Smooth muscle cell (in vitro differentiated cells): Measurements from ENCODE around the gene ZNF3. TPM values are rescaled to one million over a fixed set of nuclear protein-coding genes. Genes with fewer than 3 reads are reported as not detected.

Source experiments
- DNase-seq: peaks from one replicate; lab custom pipeline; 2025; ENCODE audit not compliant: unreplicated experiment; lab: John Stamatoyannopoulos, UW
- H2AFZ ChIP-seq: fragments of 200-600 bp; sonication (generic); 2 replicates; pipeline ENCODE4 v1.6.0; 2016; ENCODE audit warnings: antibody characterized with exemption, low read depth, mild to moderate bottlenecking
- H3F3A ChIP-seq: fragments of 200-600 bp; sonication (generic); 2 replicates; pipeline ENCODE4 v1.6.0; 2017; ENCODE audit warnings: antibody characterized with exemption, low read depth
- H3K27ac ChIP-seq: fragments of 200-600 bp; sonication (generic); 2 replicates; pipeline ENCODE4 v1.5.1; 2016; ENCODE audit warnings: low read depth, mild to moderate bottlenecking
- H3K27me3 ChIP-seq: fragments of 200-600 bp; sonication (generic); 2 replicates; pipeline ENCODE4 v1.6.1; 2016; ENCODE audit warnings: low read depth, mild to moderate bottlenecking
- H3K36me3 ChIP-seq: fragments of 200-600 bp; sonication (generic); 2 replicates; pipeline ENCODE4 v1.5.1; 2016; ENCODE audit warnings: low read depth
- H3K4me1 ChIP-seq: fragments of 200-600 bp; sonication (generic); 2 replicates; pipeline ENCODE4 v1.5.1; 2016; ENCODE audit warnings: low read depth
- H3K4me2 ChIP-seq: fragments of 200-600 bp; sonication (generic); 2 replicates; pipeline ENCODE4 v1.6.0; 2016; ENCODE audit warnings: mild to moderate bottlenecking
- H3K4me3 ChIP-seq: fragments of 200-600 bp; sonication (generic); 2 replicates; pipeline ENCODE4 v1.5.1; 2016; ENCODE audit warnings: mild to moderate bottlenecking
- H3K79me2 ChIP-seq: fragments of 200-600 bp; sonication (generic); 2 replicates; pipeline ENCODE4 v1.6.0; 2016; ENCODE audit warnings: low read depth, mild to moderate bottlenecking
- H3K9ac ChIP-seq: fragments of 200-600 bp; sonication (generic); 2 replicates; pipeline ENCODE4 v1.6.0; 2016; ENCODE audit warnings: low read depth
- H3K9me3 ChIP-seq: fragments of 200-600 bp; sonication (generic); replicated peaks from 2 replicates; pipeline ENCODE4 v1.5.1; 2016; ENCODE audit warnings: low read depth
- H4K20me1 ChIP-seq: fragments of 200-600 bp; sonication (generic); 2 replicates; pipeline ENCODE4 v1.6.0; 2016; ENCODE audit warnings: low read depth
- CTCF ChIP-seq: fragments of 200-600 bp; sonication (generic); IDR thresholded peaks from 2 replicates; pipeline ENCODE4 v1.5.1; 2017; ENCODE audit warnings: borderline replicate concordance, mild to moderate bottlenecking, antibody characterized with exemption; ENCODE audit not compliant: insufficient read depth, poor library complexity, severe bottlenecking
- WGBS: methylation state at CpG from one replicate; pipeline ENCODE4 v1.1.7; 2016; ENCODE audit warnings: low lambda C conversion rate; 5-methylcytosine and 5-hydroxymethylcytosine counted together
- polyA plus RNA-seq: library from polyadenylated mRNA; unstranded; fragments of >200 nt; fragmentation: Nextera tagmentation; extraction: Ambion mirVana; gene quantifications from 2 replicates; pipeline ENCODE4 v1.2.1, GENCODE V29; 2016
- total RNA-seq: library from RNA; depleted of rRNA; stranded (reverse); fragments of >200 nt; gene quantifications from 2 replicates; pipeline ENCODE4 v1.2.3, GENCODE V29; 2014

Gene ZNF3
- total and polyA plus RNA-seq, 2 experiments from 2014 or later = 21.6 to 22.0 TPM

GRCh38 chr7:100065452-100066186 lies 15.9 kb downstream of the ZNF3 start:
- H3K4me3 ChIP-seq = no peak overlapping the region
- peaks cover 11% of the 10 kb centered on the region for H3K9me3 ChIP-seq
- TF ChIP-seq CTCF = no peak
- H3K4me1 ChIP-seq = no peaks in the 10 kb centered on the region
- no peaks in the 10 kb centered on the region for H3K79me2 ChIP-seq
- H3K27ac ChIP-seq = peak overlapping the region; percentile 3
- H2AFZ ChIP-seq = no peak overlapping the region
- 40% methylated on average over 8 of the region's 8 CpGs for WGBS
- peaks cover 12% of the 10 kb centered on the region for H3K36me3 ChIP-seq
- peaks cover 30% of the 10 kb centered on the region for H3F3A ChIP-seq
- no peaks in the 10 kb centered on the region for H4K20me1 ChIP-seq
- no peaks in the 10 kb centered on the region for H3K27me3 ChIP-seq
- no peak overlapping the region for H3K9ac ChIP-seq
- no peak overlapping the region for H3K4me2 ChIP-seq
- no peak for DNase-seq

GRCh38 chr7:100064162-100064561 lies 17.4 kb downstream of the ZNF3 start:
- WGBS = 87% methylated on average over 9 of the region's 9 CpGs

GRCh38 chr7:100063376-100063775 lies 18.1 kb downstream of the ZNF3 start:
- H3K9me3 ChIP-seq = no peaks in the 10 kb centered on the region
- TF ChIP-seq CTCF = no peak
- no peaks in the 10 kb centered on the region for H3K79me2 ChIP-seq
- H3K27me3 ChIP-seq = no peaks in the 10 kb centered on the region
- no peak overlapping the region for H3K27ac ChIP-seq
- no peak for DNase-seq
- no peak overlapping the region for H3K9ac ChIP-seq
- no peak overlapping the region for H3K4me3 ChIP-seq
- H3F3A ChIP-seq = peaks cover 25% of the 10 kb centered on the region
- H2AFZ ChIP-seq = no peak overlapping the region
- WGBS = 97% methylated on average over 4 of the region's 4 CpGs
- peaks cover 5% of the 10 kb centered on the region for H3K36me3 ChIP-seq
- H4K20me1 ChIP-seq = no peaks in the 10 kb centered on the region
- no peaks in the 10 kb centered on the region for H3K4me1 ChIP-seq
- H3K4me2 ChIP-seq = no peak overlapping the region

More at GRCh38 chr7:100064162-100064561, 17.4 kb downstream of the ZNF3 start:
- Histone ChIP-seq H3K79me2 (no peaks in the 10 kb centered on the region), H3K4me1 (no peaks in the 10 kb centered on the region), H3K27me3 (no peaks in the 10 kb centered on the region), H3K4me2 (no peak overlapping the region), H3K9ac (no peak overlapping the region), H3K4me3 (no peak overlapping the region), H3F3A (peaks cover 28% of the 10 kb centered on the region), H2AFZ (no peak overlapping the region), H4K20me1 (no peaks in the 10 kb centered on the region), H3K36me3 (peaks cover 5% of the 10 kb centered on the region), H3K9me3 (no peaks in the 10 kb centered on the region), H3K27ac (no peak overlapping the region)
- TF ChIP-seq CTCF = no peak
- DNase-seq = no peak
